NCI-H82 (cell line): ENCODE data around the gene CLDN24.
"Not testable (repeated sequence)": the region's sequence is repeated elsewhere in the genome, so short reads cannot be mapped to it uniquely, and the experiment has no call there.

ENCODE experiments used
- DNase-seq: peaks from one replicate; lab custom pipeline; 2025; lab: John Stamatoyannopoulos, UW

CLDN24 gene

DNA sequence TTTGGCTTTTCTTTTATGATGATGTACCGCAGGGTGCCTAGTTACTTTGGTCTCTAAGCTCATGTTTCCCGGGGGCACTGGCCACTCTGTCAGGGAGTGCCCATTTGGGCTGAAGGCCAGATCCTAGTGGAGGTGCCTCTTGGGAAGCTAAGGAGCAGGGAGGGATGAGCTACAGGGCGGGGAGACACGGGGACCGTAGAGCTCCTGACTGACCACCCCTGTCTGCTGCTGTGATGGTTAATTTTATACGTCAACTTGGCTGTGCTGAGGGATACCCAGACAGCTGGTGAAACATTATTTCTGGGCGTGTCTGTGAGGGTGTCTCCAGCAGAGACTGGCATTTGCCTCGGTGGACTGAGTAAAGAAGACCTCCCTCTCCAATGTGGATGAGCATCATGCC, 24.9 kb upstream of the CLDN24 start:
- no peak for DNase-seq

DNA sequence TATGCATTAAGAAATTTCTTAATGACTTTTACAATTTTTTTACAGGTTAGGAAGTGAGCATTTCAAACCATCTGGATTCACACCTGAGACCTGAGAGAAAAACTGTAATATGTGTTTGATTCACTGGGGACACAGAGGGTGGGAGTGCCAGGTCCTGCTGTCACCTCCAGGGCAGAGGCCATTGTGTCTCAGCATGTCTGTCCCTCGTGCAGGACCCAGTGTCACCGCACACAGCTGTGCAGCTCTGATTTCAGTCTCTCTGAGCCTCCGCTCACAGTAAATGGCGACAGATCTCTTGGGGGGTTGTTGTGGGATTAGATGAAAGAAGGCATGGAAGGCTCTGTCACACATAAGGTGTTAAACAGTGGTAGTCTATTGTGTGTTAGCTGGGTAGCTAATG, 23.0 kb upstream of the CLDN24 start:
- peak; percentile 3 for DNase-seq

DNA sequence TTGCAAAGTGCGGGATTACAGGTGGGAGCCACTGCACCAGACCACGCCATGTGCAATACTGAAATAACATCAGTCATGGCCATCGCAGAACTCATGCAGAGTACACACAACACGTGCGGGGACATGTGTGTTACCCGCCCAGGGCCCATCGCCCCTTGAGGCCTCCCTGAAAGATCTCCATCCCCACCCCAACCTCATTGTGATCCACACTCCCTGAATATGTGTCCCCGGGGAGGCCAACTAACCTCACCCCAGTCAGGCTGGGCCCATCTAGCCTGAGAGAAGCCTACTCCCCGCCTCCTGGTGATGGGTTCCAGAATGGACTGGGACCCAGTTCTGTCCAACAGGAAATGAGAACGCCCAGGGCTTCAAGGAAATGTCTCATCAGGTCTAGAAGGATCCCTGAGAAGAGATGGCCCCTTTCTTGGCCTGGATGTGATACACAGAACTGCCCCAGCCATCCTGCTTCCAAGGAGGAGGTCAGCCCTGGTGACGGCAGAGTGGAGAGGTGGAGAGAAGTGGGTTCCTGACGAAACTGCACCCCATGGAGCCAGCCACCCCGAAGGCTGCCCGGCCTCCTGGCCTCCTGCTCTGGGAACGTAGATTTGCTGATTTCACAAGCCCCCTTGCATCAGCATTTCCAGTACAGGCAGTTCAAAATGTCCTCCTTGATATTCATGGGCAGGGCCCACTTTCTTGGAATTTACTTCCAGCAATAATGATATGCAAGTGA, 22.5 kb upstream of the CLDN24 start:
- no peak for DNase-seq

DNA sequence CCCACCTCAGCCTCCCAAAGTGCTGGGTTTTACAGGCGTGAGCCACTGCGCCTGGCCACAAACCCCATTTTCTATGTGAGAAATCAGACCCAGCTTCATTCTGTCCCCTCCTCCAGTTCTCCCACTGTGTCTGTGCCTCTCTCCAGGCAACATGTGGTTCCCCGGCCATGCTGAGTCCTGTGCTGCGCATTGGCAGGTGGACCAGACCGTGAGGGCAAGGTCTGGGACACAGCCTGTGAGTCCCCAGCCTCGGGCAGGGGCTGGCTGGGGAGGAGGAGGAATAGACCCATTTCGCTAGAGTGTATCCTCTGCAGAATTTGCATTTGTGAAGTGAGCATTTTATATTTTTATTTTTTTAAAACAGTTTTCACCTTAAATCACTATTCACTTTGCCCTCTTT, 21.5 kb upstream of the CLDN24 start:
- DNase-seq = no peak

DNA sequence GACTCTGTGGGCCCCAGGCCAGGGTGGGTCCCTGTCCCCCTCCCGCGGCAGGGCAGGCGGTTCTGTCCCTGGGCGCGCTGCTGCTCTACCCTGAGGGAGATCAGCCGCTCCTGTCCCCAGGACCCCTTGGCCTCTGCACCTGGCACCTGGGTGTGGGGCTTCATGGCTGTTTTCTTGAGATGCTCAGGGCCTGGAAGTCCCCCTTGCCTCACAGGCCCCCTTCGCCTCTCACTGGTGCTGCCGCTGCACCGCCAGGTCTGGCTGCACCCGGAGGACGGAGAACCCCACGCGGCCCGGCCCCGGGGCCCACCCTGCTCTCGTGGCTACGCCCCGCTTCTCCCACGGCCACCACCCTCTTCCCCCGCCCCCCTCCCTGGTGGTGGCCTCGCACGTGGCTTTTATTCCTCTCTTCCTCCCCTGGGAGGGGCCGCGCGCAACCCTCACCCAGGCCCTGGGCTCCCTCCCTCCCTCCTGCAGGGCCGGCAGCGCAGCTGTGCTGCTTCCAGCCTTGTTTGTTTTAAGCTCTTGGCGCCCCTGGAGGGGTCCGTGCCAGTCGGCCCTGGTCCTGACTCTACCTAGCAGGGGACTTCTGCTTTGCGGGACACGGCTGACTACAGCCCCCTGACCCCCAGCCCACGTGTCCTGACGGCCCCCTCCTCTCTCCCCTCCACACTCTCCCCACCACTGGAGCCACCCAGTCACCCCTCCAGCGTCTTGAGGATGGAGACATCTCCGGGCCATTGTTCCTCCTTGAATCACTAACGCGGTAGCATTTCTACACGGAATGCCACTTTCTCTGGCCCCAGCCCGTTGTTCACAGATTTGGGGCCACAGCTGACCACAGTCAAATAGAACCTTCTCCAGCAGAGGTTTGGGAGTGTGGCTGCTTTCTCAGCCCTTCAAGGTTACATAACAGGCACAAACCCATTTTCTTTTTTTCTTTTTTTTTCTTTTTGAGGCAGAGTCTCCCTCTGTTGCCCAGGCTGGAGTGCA, 20.6 kb upstream of the CLDN24 start:
- no peak for DNase-seq

DNA sequence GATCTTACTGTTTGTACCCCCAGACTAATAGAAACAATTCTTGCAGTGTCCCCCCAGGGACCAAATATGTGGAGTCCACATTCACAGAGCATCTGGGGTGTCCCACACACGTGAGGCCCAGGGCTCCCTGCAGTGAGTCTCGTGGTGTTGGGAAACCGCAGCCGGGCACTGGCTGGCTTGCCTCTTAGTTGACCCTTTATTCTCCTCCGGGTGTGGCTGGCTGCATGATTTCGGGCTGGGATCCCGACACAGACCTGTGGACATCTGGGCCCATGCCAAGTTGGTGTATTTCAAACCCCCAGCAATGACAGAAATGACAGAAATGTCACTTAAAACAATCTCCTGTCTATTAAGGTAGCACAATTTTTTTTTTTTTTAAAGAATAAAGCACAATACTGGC, 15.6 kb upstream of the CLDN24 start:
- no peak for DNase-seq

DNA sequence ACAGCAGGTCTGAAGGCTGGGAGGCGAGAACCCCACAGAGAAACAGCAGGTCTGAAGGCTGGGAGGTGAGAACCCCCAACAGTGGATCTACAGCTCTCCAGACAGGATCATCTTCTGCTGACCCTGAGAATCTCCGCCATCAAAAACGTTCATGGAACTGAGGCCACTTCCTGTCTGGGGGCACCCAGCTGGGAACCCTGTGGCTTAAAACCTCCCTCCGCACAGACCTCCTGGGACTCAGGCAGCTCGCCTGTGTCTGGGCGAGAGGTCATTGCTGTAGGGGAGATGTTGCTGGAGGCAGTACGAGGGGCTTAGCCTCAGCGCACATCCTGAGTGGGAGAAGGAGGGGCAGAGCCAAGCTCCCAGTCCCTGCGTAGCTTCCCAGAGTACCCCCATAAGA, 15.1 kb upstream of the CLDN24 start:
- DNase-seq = no peak

DNA sequence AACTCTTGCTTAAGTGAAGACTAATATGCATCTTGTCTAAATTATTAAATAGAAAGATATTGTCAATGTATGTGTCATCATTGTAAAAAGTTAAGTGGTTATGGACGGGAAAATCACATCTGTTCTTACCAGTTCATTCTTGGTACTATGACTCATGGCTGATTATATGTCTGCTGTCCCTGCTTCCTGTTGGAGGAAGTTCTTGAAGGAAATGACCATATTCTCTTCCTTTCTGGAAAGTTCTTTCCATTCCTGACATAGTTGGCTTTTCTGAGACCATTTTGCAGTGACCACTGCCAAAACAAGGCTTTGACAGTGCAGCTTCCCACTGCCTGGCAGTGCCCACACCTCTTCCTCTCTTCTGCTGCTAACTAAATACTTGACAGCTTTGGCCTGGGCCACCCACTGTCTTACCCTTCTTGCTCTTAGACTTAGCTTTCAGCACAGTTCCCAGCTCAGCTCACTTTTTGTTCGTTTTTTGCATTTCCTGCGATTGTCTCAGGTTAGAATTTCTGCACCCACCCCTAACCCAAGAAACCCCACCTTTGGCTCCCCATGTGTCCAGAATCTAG, 13.2 kb upstream of the CLDN24 start:
- DNase-seq = no peak

DNA sequence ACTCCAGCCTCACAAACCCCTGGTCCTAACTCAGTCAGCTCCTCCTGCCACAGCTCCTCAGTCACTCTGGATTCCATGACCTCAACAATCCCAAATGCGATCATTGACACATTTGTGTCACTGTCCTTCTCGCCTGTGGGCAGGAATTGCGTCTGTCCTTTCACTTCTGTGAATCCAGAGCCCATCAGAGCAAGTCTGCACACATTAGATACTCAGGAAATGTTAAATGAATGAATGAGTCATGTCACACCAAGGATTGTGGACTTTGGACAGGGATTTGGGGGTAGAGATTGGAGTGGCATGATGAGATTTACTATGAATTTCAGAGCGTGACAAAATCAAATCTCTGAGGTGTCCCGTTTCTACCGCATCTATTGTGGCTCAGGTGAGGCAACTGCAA, 11.8 kb upstream of the CLDN24 start:
- no peak for DNase-seq

DNA sequence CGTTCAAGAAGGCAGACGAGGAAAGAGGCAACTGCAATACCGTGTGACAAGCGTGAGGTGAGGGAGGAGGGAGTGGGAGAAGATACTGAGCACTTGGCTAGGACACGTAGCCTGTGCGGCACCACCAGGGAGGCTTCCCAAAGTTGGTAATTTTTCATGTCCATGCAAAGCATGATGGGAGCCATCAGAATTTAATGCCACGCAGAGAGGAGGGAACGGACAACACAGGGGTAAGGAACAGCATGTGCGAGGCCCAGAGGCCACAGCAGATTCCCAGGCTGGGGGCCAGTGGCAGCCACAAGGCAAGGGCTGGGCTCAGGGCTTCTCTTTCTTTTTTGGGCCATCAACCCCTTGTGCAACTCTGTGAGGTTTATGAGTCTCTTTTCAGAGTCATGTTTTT, 11.0 kb upstream of the CLDN24 start:
- no peak for DNase-seq

DNA sequence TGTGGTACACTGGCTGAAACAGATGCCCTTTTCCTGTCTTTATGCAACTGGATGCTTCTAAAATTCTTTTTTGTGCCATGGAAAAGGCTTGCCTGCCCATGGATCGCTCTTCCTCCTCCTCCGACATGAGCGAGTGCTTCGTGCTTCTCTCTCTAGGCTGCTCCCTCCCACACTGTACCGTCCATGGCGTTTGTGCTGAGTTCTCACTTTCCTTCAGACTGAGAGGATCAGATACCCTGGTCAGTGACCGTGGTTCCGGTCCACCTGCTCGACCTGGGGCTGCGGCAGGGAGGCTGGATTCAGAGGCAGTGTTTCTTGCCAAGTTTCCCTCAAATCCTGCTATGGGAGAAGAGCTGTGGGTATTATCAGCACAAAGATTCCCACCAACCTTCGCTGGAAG, 10.2 kb upstream of the CLDN24 start:
- no peak for DNase-seq

DNA sequence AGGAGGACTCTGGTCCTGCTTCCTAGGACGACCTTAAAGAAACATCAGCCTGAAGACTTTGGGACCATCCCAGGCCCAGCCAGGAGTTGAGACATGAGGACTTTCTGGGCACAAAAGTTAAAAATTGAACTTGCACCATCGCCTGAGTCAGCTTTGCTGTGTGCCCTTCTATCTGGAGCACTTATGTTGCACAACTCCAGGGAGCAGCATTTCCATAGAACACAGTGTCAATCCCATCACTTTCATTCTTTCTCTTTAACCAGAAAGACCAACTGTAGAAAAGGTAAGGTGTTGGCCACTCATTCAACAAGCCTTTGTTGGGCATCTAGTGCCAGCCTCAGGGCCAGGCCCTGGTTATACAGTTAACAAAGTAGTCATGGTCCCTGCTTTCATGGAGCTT, 8.6 kb upstream of the CLDN24 start:
- DNase-seq = no peak

DNA sequence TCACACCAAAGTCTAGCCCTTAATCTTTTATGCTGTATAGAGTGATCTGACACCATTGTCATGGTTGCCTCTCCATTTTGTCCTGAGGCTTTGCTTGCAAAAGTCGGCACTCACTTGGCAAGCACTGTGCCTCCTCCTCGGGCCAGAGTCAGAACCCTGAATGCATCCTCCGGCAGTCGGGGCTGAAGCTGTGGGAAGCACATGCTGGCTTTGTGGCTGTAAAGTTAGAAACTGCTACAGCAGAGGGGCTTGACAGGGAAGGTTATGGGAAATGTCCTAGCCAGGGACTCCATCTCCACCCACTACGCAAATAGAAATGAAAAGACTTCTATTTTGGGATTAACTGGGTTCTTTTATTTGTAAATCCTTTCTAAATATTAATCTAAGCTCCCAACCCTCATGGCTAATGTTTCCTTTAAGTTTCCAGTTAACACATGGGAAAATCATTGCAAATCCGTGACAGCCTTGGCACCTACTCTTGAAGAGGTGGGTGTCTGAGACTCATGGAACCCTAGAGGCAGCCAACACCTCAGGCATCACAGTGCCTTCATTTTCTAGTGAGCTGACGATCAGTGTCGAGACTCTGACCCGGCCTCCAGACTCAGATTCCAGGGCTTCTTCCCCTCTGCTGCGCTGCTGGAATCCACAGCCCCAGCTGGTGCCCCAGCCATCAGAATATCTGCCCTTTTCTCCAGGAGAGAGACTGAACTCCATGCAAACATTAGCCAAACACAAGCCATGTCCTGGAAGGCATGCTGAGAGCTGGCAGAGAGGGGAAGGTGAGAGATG, 7.9 kb upstream of the CLDN24 start:
- DNase-seq = peak; percentile 38

DNA sequence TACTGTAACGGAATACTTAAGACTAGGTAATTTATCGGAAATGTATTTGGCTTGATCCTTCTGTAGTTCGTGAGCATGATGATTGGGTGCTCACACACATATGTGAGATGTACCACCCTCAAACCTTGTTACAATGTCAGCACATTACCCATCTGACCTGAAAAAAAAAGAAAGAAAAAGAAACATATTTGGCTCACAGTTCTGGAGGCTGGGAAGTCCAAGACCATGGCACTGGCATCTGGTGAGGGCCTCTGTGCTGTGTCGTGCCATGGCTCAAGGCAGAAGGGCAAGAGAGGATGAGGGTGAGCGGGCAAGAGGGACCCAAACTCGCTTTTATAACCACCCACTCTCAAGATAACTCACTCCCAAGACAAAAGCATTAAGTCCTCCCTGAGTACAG, 7.0 kb upstream of the CLDN24 start:
- no peak for DNase-seq

DNA sequence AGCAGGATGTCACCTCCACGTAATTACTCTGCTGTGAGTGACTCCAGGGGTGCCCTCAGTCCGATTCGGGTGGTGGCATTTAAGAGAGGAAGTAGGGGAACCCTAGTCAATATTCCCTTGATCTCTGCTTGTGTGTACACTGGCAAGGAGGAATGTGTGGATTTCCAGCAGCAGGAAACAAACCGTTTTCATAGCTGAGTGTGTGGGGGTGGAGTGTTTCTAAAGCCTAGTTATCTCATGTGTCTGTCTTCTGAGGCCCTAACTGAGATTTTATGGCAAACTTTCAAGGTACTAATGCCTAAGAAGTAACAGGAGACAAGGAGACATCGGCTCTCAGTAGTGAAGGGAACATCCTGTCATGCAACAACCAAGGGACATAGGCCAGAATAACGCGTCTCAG, 6.6 kb upstream of the CLDN24 start:
- DNase-seq = no peak

DNA sequence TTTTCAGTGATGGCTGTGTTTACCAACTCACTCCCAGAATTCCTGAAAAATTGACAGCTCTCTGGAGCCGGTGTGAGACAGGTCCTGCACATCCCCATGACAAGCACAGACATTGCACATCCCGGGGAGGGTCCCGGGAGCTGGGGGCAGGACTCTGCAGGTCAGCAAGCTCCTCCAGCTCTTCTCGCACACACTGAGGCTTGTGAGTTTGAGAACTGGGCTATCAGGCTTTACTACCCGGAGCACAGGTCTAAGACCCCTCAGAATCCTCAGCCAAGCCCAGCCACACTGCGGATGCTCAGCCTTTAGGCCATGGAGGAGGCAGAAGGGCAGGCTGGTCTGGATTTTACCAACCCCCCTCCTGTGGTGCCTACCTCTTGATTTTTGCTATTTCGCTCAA, 5.6 kb upstream of the CLDN24 start:
- no peak for DNase-seq

DNA sequence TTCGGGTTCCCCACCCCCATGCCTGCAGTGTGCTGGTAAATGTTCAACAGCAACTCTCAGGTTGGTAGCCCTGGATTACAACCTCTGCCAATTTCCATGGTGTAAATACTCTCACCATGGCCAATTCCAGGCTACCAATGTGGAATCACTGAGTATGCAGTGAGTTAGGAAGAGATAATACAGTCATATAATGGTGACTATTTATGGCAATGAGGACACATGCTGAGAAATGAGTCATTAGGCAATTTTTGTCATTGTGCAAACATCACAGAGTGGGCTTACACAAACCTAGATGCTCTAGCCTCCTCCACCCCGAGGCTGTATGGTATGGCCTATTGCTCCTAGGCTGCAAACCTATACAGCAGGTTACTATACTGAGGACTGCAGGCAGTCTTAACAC, 4.6 kb upstream of the CLDN24 start:
- DNase-seq = no peak

DNA sequence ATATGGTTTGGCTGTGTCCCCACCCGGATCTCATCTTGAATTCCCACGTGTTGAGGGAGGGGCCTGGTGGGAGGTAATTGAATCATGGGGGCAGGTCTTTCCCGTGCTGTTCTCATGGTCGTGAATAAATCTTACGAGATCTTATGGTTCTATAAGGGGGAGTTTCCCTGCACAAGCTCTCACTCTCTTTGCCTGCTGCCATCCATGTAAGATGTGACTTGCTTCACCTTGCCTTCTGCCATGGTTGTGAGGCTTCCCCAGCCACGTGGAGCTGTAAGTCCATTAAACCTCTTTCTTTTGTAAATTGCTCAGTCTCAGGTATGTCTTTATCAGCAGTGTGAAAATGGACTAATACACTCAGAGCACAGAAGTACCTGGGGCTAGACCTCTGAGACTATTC, 4.2 kb upstream of the CLDN24 start:
- not testable (repeated sequence) for DNase-seq

DNA sequence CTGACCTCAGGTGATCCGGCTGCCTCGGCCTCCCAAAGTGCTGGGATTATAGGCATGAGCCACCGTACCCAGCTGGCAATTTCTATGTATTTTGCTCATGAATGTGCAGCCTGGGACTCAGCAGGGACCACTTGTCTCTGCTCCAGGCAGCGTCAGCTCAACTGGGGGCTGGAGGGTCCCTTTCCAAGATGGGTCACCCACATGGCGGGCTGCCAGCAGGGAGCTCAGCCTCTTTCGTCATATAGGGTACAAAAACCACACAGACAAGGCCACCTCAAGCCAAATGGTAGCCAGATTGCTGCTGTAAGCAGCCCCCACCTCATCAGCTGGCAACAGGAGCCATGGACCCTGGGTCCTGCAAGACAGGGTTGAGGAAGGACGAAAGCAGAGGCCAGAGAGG, 2.4 kb upstream of the CLDN24 start:
- DNase-seq = no peak

DNA sequence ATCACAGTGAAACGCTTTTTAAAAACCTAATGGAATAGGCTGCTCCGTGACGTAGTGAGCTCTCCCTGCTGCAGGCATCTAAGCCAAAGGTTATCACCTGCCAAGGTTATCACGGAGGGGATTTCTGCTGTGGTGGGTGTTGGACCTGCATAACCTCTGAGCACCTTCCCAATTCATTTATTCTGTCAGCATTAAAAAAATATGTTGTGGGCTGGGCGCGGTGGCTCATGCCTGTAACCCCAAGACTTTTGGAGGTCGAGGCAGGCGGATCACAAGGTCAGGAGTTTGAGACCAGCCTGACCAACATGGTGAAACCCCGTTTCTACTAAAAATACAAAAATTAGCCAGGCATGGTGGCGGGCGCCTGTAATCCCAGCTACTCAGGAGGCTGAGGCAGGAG, 1.8 kb upstream of the CLDN24 start:
- not testable (repeated sequence) for DNase-seq

DNA sequence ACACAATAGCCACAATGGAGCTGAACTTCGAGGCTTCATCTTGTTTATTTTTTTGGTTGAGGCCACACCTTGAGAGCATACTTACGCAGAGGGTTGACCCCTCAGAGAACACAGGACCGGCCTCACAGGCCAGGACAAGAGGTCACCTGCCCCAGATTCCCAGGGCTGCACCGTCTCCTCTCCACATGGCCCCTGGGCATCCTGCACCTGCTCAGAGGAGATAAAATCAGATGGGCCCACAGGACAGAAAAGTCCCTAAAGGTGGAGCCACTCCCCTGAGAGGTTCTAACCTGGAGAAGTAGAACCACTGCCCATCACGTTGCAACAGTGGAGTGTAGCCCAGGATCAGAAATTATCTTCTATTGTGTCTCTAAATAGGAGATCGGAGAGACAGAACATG, 1.1 kb upstream of the CLDN24 start:
- no peak for DNase-seq

DNA sequence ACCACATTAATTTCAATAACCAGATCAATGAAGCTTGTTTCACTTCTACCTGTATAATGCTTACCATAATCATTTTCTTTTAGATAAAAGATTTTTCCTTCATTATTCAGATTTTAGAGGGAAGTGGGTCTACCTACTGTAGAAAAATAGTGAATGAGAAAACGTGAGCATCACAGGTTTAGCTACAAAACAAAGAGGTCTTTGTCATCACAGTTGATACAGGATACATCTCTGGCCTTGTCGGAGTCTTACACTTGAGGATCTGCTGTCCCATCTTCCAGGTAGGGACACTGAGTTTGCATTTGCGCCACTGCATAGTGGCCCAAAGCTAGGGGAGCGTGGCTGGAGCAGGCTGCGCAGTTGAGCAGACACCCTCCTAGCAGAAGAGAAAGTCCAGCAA, 710 bp downstream of the CLDN24 start:
- no peak for DNase-seq
